HepG2 (cell line): ENCODE measurements around the gene RPS6KA3. TPM values are rescaled to one million over a fixed set of nuclear protein-coding genes. Genes with fewer than 3 reads are reported as not detected.

Experiments used
- ATAC-seq: fragments of 200-7000 bp; cut with Tn5 transposase; 3 replicates; pipeline ENCODE4 v1.9.1; 2020; ENCODE audit warnings: mild to moderate bottlenecking, moderate library complexity
- BruUV-seq: library from RNA; stranded (reverse); fragments of 400-500 nt; replicated peaks from 2 replicates; lab custom pipeline; 2021; lab: Mats Ljungman, UMichigan
- CTCF ChIA-PET: fragments of 300-600 bp; formaldehyde crosslinking; extraction: SDS; loops from one replicate; lab custom pipeline; 2021; ENCODE audit warnings: low total read pairs, inconsistent platforms, low intra/inter-chr PET ratio; lab: Yijun Ruan, JAX
- POLR2A ChIA-PET: fragments of 350-600 bp; sonication (Branson Sonifier 250); formaldehyde crosslinking; loops from one replicate; lab custom pipeline; 2020; ENCODE audit warnings: antibody characterized with exemption, inconsistent platforms; lab: Yijun Ruan, JAX
- DNase-seq: peaks from one replicate; pipeline ENCODE4 v3.0.0-alpha.2; 2015; ENCODE audit warnings: low spot score
- FAIRE-seq: peaks from 3 replicates; lab custom pipeline; 2011; peaks lifted over from hg19 to GRCh38; lab: Jason Lieb, UNC
- H2AFZ ChIP-seq: one replicate; pipeline ENCODE4 v1.6.1; 2011; ENCODE audit warnings: low read length, inconsistent platforms
- H3K27ac ChIP-seq: fragments of 300-600 bp; 3 replicates; pipeline ENCODE4 v1.8.0; 2011; ENCODE audit warnings: mixed run types, mild to moderate bottlenecking, mixed read lengths, low read length, inconsistent platforms; ENCODE audit not compliant: insufficient read depth; ENCODE audit errors: extremely low read length
- H3K27me3 ChIP-seq, 2 experiments: fragments of 200-600 bp in 1 of 2; 2 replicates in 1 of 2; 3 replicates in 1 of 2; pipeline versions ENCODE4 v1.6.0 to v1.8.0; 2011; ENCODE audit warnings: low read length in 2 of 2, mild to moderate bottlenecking in 2 of 2, moderate library complexity in 2 of 2, inconsistent platforms in 1 of 2; ENCODE audit not compliant: insufficient read depth in 2 of 2, control insufficient read depth in 1 of 2
- H3K36me3 ChIP-seq, 2 experiments: fragments of 200-600 bp in 1 of 2; replicated peaks in 1 of 2; 2 replicates in 1 of 2; 3 replicates in 1 of 2; pipeline versions ENCODE4 v1.5.1 to v1.8.0; 2011; ENCODE audit warnings: low read length in 2 of 2, inconsistent platforms in 1 of 2; ENCODE audit not compliant: insufficient read depth in 2 of 2, control insufficient read depth in 1 of 2
- H3K4me1 ChIP-seq: 2 replicates; pipeline ENCODE4 v1.5.1; 2012; ENCODE audit warnings: low read length, inconsistent platforms; ENCODE audit not compliant: insufficient read depth
- H3K4me2 ChIP-seq: 2 replicates; pipeline ENCODE4 v1.6.0; 2011; ENCODE audit warnings: low read depth, low read length, inconsistent platforms
- H3K4me3 ChIP-seq, 3 experiments: fragments of 200-600 bp in 1 of 3; sonication (generic), shearing (Covaris generic) in 1 of 3; replicated peaks in 1 of 3; 2 replicates each; pipeline ENCODE4 v1.5.1; 2011 to 2016; ENCODE audit warnings: low read length in 3 of 3, inconsistent platforms in 2 of 3, low read depth in 2 of 3, mild to moderate bottlenecking in 2 of 3, control low read depth in 1 of 3, mixed read lengths in 1 of 3; ENCODE audit not compliant: insufficient read depth in 1 of 3
- H3K79me2 ChIP-seq: one replicate; pipeline ENCODE4 v1.6.1; 2011; ENCODE audit warnings: low read length, inconsistent platforms; ENCODE audit not compliant: insufficient read depth
- H3K9ac ChIP-seq: 2 replicates; pipeline ENCODE4 v1.6.0; 2011; ENCODE audit warnings: mild to moderate bottlenecking, low read depth, low read length, inconsistent platforms; ENCODE audit not compliant: insufficient read depth
- H3K9me3 ChIP-seq: 2 replicates; pipeline ENCODE4 v1.5.1; 2012; ENCODE audit warnings: mild to moderate bottlenecking, low read length
- H4K20me1 ChIP-seq: 2 replicates; pipeline ENCODE4 v1.6.0; 2011; ENCODE audit warnings: inconsistent platforms, mild to moderate bottlenecking, low read length, moderate library complexity; ENCODE audit not compliant: insufficient read depth
- EED ChIP-seq: sonication (generic); formaldehyde crosslinking; IDR thresholded peaks from 2 replicates; pipeline ENCODE4 v1.5.0; 2020; ENCODE audit warnings: mild to moderate bottlenecking, missing genetic modification reagents
- FLYWCH1 ChIP-seq: sonication (generic); formaldehyde crosslinking; IDR thresholded peaks from 2 replicates; pipeline ENCODE4 v1.8.1; 2023; ENCODE audit warnings: mild to moderate bottlenecking, missing genetic modification reagents
- HNRNPLL ChIP-seq: fragments of 200-400 bp; formaldehyde crosslinking; IDR thresholded peaks from 2 replicates; pipeline ENCODE4 v1.6.1; 2017; ENCODE audit warnings: mild to moderate bottlenecking, low read depth, low read length; ENCODE audit not compliant: poor library complexity, severe bottlenecking
- MAFF ChIP-seq: IDR thresholded peaks from 2 replicates; pipeline ENCODE4 v1.6.1; 2011; ENCODE audit warnings: low read depth, low read length, improper control_type of control experiment
- MAFG ChIP-seq: sonication (generic); formaldehyde crosslinking; IDR thresholded peaks from 2 replicates; pipeline ENCODE4 v1.5.1; 2020; ENCODE audit warnings: mild to moderate bottlenecking, missing genetic modification reagents
- MAFK ChIP-seq, 2 experiments: IDR thresholded peaks in 1 of 2; conservative IDR thresholded peaks in 1 of 2; 2 replicates each; pipeline ENCODE4 v1.6.1; 2011; ENCODE audit warnings: improper control_type of control experiment in 2 of 2, low read length in 2 of 2
- PCBP2 ChIP-seq: fragments of 200-400 bp; formaldehyde crosslinking; optimal IDR thresholded peaks from 2 replicates; pipeline ENCODE3; 2018; ENCODE audit warnings: low read length, low read depth; ENCODE audit not compliant: poor library complexity, severe bottlenecking
- RARG ChIP-seq: sonication (generic); formaldehyde crosslinking; IDR thresholded peaks from 2 replicates; pipeline ENCODE4 v1.4.0; 2020; ENCODE audit warnings: low read depth, mild to moderate bottlenecking, missing genetic modification reagents
- SNAI1 ChIP-seq: sonication (generic); formaldehyde crosslinking; IDR thresholded peaks from 2 replicates; pipeline ENCODE4 v1.5.0; 2020; ENCODE audit warnings: mild to moderate bottlenecking, missing genetic modification reagents, borderline replicate concordance
- SP140L ChIP-seq: sonication (generic); formaldehyde crosslinking; IDR thresholded peaks from 2 replicates; pipeline ENCODE4 v1.4.0; 2020; ENCODE audit warnings: missing genetic modification reagents, borderline replicate concordance
- ZNF484 ChIP-seq: sonication (generic); formaldehyde crosslinking; IDR thresholded peaks from 2 replicates; pipeline ENCODE4 v1.5.1; 2020; ENCODE audit warnings: mild to moderate bottlenecking, low read depth, missing genetic modification reagents, borderline replicate concordance
- ZNF607 ChIP-seq: sonication (generic); formaldehyde crosslinking; IDR thresholded peaks from 2 replicates; pipeline ENCODE4 v1.5.1; 2020; ENCODE audit warnings: missing genetic modification reagents, mild to moderate bottlenecking, borderline replicate concordance
- ZNF652 ChIP-seq: IDR thresholded peaks from 2 replicates; pipeline ENCODE4 v1.6.1; 2016; ENCODE audit warnings: low read depth, borderline replicate concordance
- WGBS: methylation state at CpG from one replicate; pipeline ENCODE4 v1.1.6; 2017; ENCODE audit warnings: low lambda C conversion rate; 5-methylcytosine and 5-hydroxymethylcytosine counted together
- in situ Hi-C: cut with HindIII; loops from 2 replicates; pipeline ENCODE4 v1.10.0; 2017; ENCODE audit warnings: low pct_unique_long_range_greater_than_20kb; ENCODE audit not compliant: extremely low pct_ligation_motif_present
- intact Hi-C: fragments of 100-400 bp; cut with micrococcal nuclease; formaldehyde crosslinking; loops from one replicate; pipeline ENCODE4 v1.10.0; 2022; ENCODE audit not compliant: unreplicated experiment
- polyA plus RNA-seq, 8 experiments: library from polyadenylated mRNA; depleted of rRNA in 3 of 8; stranded (reverse) in 7 of 8; unstranded in 1 of 8; fragments of >200 nt; fragmentation: Illumina TruSeq in 4 of 8; extraction: Trizol in 4 of 8; gene quantifications; 2 replicates each; pipeline versions ENCODE4 v1.2.1 to v1.2.3, GENCODE V29; 2011 to 2016; ENCODE audit warnings: low read depth in 4 of 8, missing spikeins in 1 of 8, mixed read lengths in 1 of 8; ENCODE audit not compliant: insufficient read depth in 1 of 8
- total RNA-seq, 5 experiments: library from RNA; depleted of rRNA; stranded (reverse); fragments of >200 nt; fragmentation: Illumina TruSeq; extraction: Trizol; gene quantifications; 2 replicates each; pipeline ENCODE4 v1.2.3, GENCODE V29; 2016; ENCODE audit warnings: low read depth in 1 of 5
- TF ChIP-seq, protein P1 (sequence below): sonication (generic); formaldehyde crosslinking; IDR thresholded peaks from 2 replicates; pipeline ENCODE4 v1.8.0; 2023; ENCODE audit warnings: mild to moderate bottlenecking, missing genetic modification reagents
- TF ChIP-seq, protein P2 (sequence below), 2 experiments: sonication (generic) in 1 of 2; formaldehyde crosslinking in 1 of 2; IDR thresholded peaks; 2 replicates each; pipeline versions ENCODE4 v1.5.1 to v1.6.1; 2011 to 2020; ENCODE audit warnings: borderline replicate concordance in 1 of 2, low read depth in 1 of 2, low read length in 1 of 2, mild to moderate bottlenecking in 1 of 2, missing genetic modification reagents in 1 of 2, moderate library complexity in 1 of 2

RPS6KA3 gene
- total and polyA plus RNA-seq, 2 of the 13 experiments (the other 11 are each of a cell fraction or from before 2014, with no cell fraction given) = 314 to 357 TPM

DNA sequence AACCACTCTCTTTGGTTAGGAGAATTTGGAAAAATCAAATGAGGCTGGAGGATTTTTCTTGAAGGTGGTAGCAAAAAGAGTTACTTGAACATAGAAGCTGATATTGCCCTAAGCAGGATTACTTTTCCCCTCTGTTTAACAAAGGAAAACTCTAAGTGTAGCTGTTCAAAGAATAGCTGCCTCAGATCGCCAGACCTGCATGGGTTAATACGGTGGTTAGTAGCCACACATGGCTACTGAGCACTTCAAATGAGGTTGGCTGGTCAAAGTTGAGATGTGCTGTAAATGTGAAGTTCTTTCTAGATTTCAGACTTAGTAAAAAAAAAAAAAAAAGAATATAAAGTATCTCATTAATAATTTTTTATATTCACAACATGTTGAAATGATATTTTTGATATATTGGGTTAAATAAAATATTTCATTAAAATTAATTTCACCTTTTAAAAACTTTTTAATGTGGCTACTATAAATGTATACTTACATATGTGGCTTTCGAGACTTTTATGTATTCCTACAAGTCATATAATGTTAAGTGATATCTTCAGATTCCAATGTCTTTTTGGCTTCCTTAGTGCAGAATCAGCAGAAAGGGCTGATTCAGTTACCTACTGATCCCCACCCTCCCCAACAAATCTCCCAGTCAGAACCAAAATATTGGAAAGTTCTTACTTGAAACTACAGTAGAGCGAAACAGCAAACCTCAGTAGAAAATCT, 3.3 kb upstream of the RPS6KA3 start:
- peak overlapping the region; percentile 49 for H3K4me2 ChIP-seq
- H3K9ac ChIP-seq = peak overlapping the region; percentile 52
- TF ChIP-seq PCBP2 (no peak), SP140L (CRISPR knock-in tag) (no peak), RARG (no peak), MAFG (CRISPR knock-in tag) (no peak), SNAI1 (CRISPR knock-in tag) (no peak), MAFF (peak; percentile 48; the same call in 1 of the 2 replicates), MAFK (conservative IDR thresholded peaks at IDR 0.05 in 1 of 2, IDR thresholded peaks at IDR 0.05 in 1 of 2; ENCODE audit: low read length in 2 of 2) (peak; percentile 54 to 68), HNRNPLL (no peak), ZNF484 (CRISPR knock-in tag) (no peak), ZNF652 (CRISPR knock-in tag) (peak; percentile 93), FLYWCH1 (no peak), ZNF607 (CRISPR knock-in tag) (no peak), EED (CRISPR knock-in tag) (no peak)
- TF ChIP-seq, protein P1, sequence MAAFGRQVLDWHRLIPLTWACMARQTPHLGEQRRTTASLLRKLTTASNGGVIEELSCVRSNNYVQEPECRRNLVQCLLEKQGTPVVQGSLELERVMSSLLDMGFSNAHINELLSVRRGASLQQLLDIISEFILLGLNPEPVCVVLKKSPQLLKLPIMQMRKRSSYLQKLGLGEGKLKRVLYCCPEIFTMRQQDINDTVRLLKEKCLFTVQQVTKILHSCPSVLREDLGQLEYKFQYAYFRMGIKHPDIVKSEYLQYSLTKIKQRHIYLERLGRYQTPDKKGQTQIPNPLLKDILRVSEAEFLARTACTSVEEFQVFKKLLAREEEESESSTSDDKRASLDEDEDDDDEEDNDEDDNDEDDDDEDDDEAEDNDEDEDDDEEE (CRISPR knock-in tag) = no peak
- TF ChIP-seq, protein P2, sequence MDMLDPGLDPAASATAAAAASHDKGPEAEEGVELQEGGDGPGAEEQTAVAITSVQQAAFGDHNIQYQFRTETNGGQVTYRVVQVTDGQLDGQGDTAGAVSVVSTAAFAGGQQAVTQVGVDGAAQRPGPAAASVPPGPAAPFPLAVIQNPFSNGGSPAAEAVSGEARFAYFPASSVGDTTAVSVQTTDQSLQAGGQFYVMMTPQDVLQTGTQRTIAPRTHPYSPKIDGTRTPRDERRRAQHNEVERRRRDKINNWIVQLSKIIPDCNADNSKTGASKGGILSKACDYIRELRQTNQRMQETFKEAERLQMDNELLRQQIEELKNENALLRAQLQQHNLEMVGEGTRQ (IDR thresholded peaks at IDR 0.05; ENCODE audit: low read depth, low read length) = no peak
- TF ChIP-seq, protein P2 (CRISPR knock-in tag; IDR thresholded peaks at IDR 0.05; ENCODE audit: borderline replicate concordance) = no peak
- no peaks in the 10 kb centered on the region for H3K36me3 ChIP-seq
- intact Hi-C loops = loop anchor here (1.0 to 2.0 kb wide), 2 partner anchors 50 to 93 kb away; no protein-coding TSS in a partner anchor
- CTCF ChIA-PET = no interaction called here
- FAIRE-seq (peak; percentile 44), ATAC-seq (no peak), DNase-seq (no peak)
- no peak overlapping the region for H2AFZ ChIP-seq
- no peak overlapping the region; a peak in 2 of 6 replicates for H3K4me3 ChIP-seq
- WGBS = 46% methylated on average over 4 of the region's 4 CpGs
- H3K9me3 ChIP-seq = no peaks in the 10 kb centered on the region
- peaks cover 13% of the 10 kb centered on the region for H3K79me2 ChIP-seq
- H3K27me3 ChIP-seq = no peaks in the 10 kb centered on the region; a peak in 1 of 5 replicates
- POLR2A ChIA-PET = interaction anchor here (1.7 to 4.3 kb wide), 2 partner anchors 92 to 170 kb away, joined by 5 to 45 read pairs; no protein-coding TSS in a partner anchor
- no peaks in the 10 kb centered on the region for H4K20me1 ChIP-seq
- BruUV-seq = no TSS peak
- H3K27ac ChIP-seq = peak overlapping the region; percentile 87
- in situ Hi-C loops = loop anchor here (10.0 kb wide), 1 partner anchor 95 kb away; no protein-coding TSS in a partner anchor
- peaks cover 66% of the 10 kb centered on the region for H3K4me1 ChIP-seq
